CD4-positive, alpha-beta T cell (primary cell): ENCODE data around the gene INSL3. TPM values are rescaled to one million over a fixed set of nuclear protein-coding genes. Genes with fewer than 3 reads are reported as not detected.

Experiments
- ATAC-seq: fragments of 200-7000 bp; cut with Tn5 transposase; one replicate; pipeline ENCODE4 v1.10.0; 2022; ENCODE audit warnings: mild to moderate bottlenecking; ENCODE audit not compliant: poor library complexity
- CTCF ChIA-PET: fragments of 350-600 bp; sonication (Branson Sonifier 250); formaldehyde crosslinking; loops from one replicate; lab custom pipeline; 2021; ENCODE audit warnings: antibody characterized with exemption, inconsistent platforms; lab: Charles Lee
- POLR2A ChIA-PET: fragments of 350-600 bp; sonication (Branson Sonifier 250); formaldehyde crosslinking; loops from one replicate; lab custom pipeline; 2021; ENCODE audit warnings: antibody characterized with exemption, inconsistent platforms; lab: Charles Lee
- DNase-seq, 14 experiments: peaks; one replicate each; pipeline ENCODE4 v3.0.0-alpha.2; 2013 to 2020; ENCODE audit warnings: mixed read lengths in 2 of 14
- H3K27ac ChIP-seq, 2 donors: one replicate each; pipeline versions ENCODE4 v1.5.1 to v1.7.0; 2013; ENCODE audit warnings: low read length in 2 of 2, low read depth in 1 of 2, mild to moderate bottlenecking in 1 of 2
- H3K27me3 ChIP-seq, 2 experiments: 1 replicate in 1 of 2; 2 replicates in 1 of 2; pipeline versions ENCODE4 v1.6.1 to v1.7.0; 2013; ENCODE audit warnings: low read length in 2 of 2, control low read depth in 1 of 2, mild to moderate bottlenecking in 1 of 2, moderate library complexity in 1 of 2; ENCODE audit not compliant: insufficient read depth in 2 of 2, control insufficient read depth in 1 of 2
- H3K36me3 ChIP-seq: one replicate; pipeline ENCODE4 v1.6.1; 2013; ENCODE audit warnings: low read length, control low read depth; ENCODE audit not compliant: insufficient read depth
- H3K4me1 ChIP-seq: one replicate; pipeline ENCODE4 v1.6.1; 2013; ENCODE audit warnings: low read length, control low read depth; ENCODE audit not compliant: insufficient read depth
- H3K4me3 ChIP-seq: one replicate; pipeline ENCODE4 v1.5.1; 2013; ENCODE audit warnings: mild to moderate bottlenecking, low read length, moderate library complexity
- H3K9me3 ChIP-seq, 2 experiments: 1 replicate in 1 of 2; 2 replicates in 1 of 2; pipeline versions ENCODE4 v1.6.1 to v1.7.0; 2013; ENCODE audit warnings: low read length in 2 of 2, mild to moderate bottlenecking in 2 of 2, control low read depth in 1 of 2, moderate library complexity in 1 of 2; ENCODE audit not compliant: control insufficient read depth in 1 of 2, insufficient read depth in 1 of 2
- H3K27ac Mint-ChIP-seq: one replicate; pipeline ENCODE4 v1.8.0; 2020; ENCODE audit warnings: mixed read lengths
- H3K27me3 Mint-ChIP-seq: one replicate; pipeline ENCODE4 v1.8.0; 2021; ENCODE audit warnings: mixed read lengths
- H3K36me3 Mint-ChIP-seq: one replicate; pipeline ENCODE4 v1.8.0; 2021; ENCODE audit warnings: low read depth, mixed read lengths
- H3K4me1 Mint-ChIP-seq: one replicate; pipeline ENCODE4 v1.8.0; 2021; ENCODE audit warnings: low read depth, mixed read lengths
- H3K4me3 Mint-ChIP-seq: one replicate; pipeline ENCODE4 v1.8.0; 2020; ENCODE audit warnings: mild to moderate bottlenecking, mixed read lengths
- H3K9me3 Mint-ChIP-seq: one replicate; pipeline ENCODE4 v1.8.0; 2020; ENCODE audit warnings: mixed read lengths
- CTCF ChIP-seq: fragments of 200-600 bp; IDR thresholded peaks from one replicate; pipeline ENCODE4 v1.8.0; 2022; ENCODE audit warnings: antibody characterized with exemption, mild to moderate bottlenecking
- intact Hi-C, 2 experiments: fragments of 100-400 bp; cut with DNase I in 1 of 2; cut with micrococcal nuclease in 1 of 2; formaldehyde crosslinking; loops; one replicate each; pipeline versions ENCODE4 v1.15.1 to v1.9.0; 2023 to 2025; cut with DNase I, micrococcal nuclease
- polyA plus RNA-seq, 2 donors: library from polyadenylated mRNA; unstranded; fragments of 120-200 nt; gene quantifications; one replicate each; pipeline ENCODE4 v1.2.1, GENCODE V29; 2013
- total RNA-seq, 174 experiments: library from RNA in 2 of 174; stranded (reverse) in 2 of 174; gene quantifications; one replicate each; pipeline ENCODE4 v1.2.3 and lab custom pipeline; 2021 to 2026

Gene INSL3, protein sequence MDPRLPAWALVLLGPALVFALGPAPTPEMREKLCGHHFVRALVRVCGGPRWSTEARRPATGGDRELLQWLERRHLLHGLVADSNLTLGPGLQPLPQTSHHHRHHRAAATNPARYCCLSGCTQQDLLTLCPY
- total RNA-seq, result 1 to 10 TPM; 7.2 to 7.6 TPM
- 4.5 TPM for polyA plus RNA-seq (2013, experiment 1 of 2)
- polyA plus RNA-seq (2013, experiment 2 of 2), result 4.3 TPM
- 0.44 to 6.5 (median 2.3) reads per million in 172 experiments for total RNA-seq (lab: John Stamatoyannopoulos, UW)

GRCh38 chr19:17821190-17821589 is at the start of gene INSL3:
INSL3 (minus strand) TSS chr19:17821519; CDS start chr19:17821506, 13 bp downstream.
- no peak within 1 kb of the TSS for H3K27ac ChIP-seq
- no peaks in the 10 kb centered on the region for H3K9me3 Mint-ChIP-seq
- ChIA-PET CTCF (no interaction called here), POLR2A (no interaction called here)
- H3K27me3 ChIP-seq, result no peaks in the 10 kb centered on the region
- no peak within 1 kb of the TSS for H3K4me3 ChIP-seq
- H3K27ac Mint-ChIP-seq, result no peak within 1 kb of the TSS
- no peaks in the 10 kb centered on the region for H3K4me1 ChIP-seq
- no peaks in the 10 kb centered on the region for H3K27me3 Mint-ChIP-seq
- no peak for TF ChIP-seq CTCF
- H3K9me3 ChIP-seq, result no peaks in the 10 kb centered on the region
- ATAC-seq (no peak), DNase-seq (no peak)
- no peaks in the 10 kb centered on the region for H3K4me1 Mint-ChIP-seq
- peaks cover 15% of the 10 kb centered on the region for H3K36me3 ChIP-seq
- no peak within 1 kb of the TSS for H3K4me3 Mint-ChIP-seq
- H3K36me3 Mint-ChIP-seq, result peaks cover 21% of the 10 kb centered on the region
- intact Hi-C loops, result no loop called here

- intact Hi-C loops, result no loop called here
- CTCF ChIA-PET, result interaction anchor here (1.2 to 1.4 kb wide), 2 partner anchors 9 to 63 kb away, joined by 3 to 8 read pairs; partner anchors contain the start of genes CCDC124 and RPL18A
- H3K9me3 Mint-ChIP-seq, result no peaks in the 10 kb centered on the region
These were observed 47.8 kb upstream of the INSL3 start for GRCh38 chr19:17869114-17869608.

DNA sequence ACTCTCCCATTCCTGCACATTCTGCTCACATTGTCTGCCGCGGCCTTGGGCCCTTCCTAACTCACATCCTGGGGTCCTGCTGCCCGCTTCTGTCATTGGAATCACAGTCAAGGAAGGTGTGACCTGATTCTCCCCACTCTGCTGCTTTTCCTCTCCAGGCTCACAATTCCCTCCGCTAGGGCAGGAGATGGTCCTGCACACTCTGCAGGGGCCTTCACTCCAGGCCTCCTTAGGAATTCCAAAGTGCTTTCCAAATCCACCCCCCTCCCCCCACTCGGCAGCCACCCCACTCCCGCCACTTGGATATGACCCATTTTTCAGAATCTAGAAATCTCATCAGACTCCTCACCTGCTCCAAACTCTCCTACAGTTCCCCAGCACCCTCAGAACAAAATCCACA is 47.4 kb upstream of the INSL3 start:
- Mint-ChIP-seq H3K27me3 (no peaks in the 10 kb centered on the region), H3K9me3 (no peaks in the 10 kb centered on the region), H3K36me3 (peaks cover 21% of the 10 kb centered on the region), H3K4me1 (peaks cover 12% of the 10 kb centered on the region), H3K4me3 (no peak overlapping the region), H3K27ac (no peak overlapping the region)
- CTCF ChIA-PET, result interaction anchor here (1.2 kb wide), 1 partner anchor 9 kb away, joined by 3 read pairs; the partner anchor contains the start of gene RPL18A
- DNase-seq (no peak), ATAC-seq (no peak)
- intact Hi-C loops, result no loop called here
- Histone ChIP-seq H3K4me1 (peaks cover 28% of the 10 kb centered on the region), H3K36me3 (peaks cover 18% of the 10 kb centered on the region), H3K27ac (no peak overlapping the region), H3K9me3 (no peaks in the 10 kb centered on the region), H3K27me3 (no peaks in the 10 kb centered on the region), H3K4me3 (no peak overlapping the region)
- no peak for TF ChIP-seq CTCF
- POLR2A ChIA-PET, result no interaction called here

More at GRCh38 chr19:17869114-17869608, 47.8 kb upstream of the INSL3 start:
- Histone ChIP-seq H3K36me3 (peaks cover 13% of the 10 kb centered on the region), H3K4me1 (peaks cover 33% of the 10 kb centered on the region), H3K9me3 (no peaks in the 10 kb centered on the region), H3K27me3 (no peaks in the 10 kb centered on the region), H3K4me3 (no peak overlapping the region), H3K27ac (no peak overlapping the region)
- no peaks in the 10 kb centered on the region for H3K27me3 Mint-ChIP-seq
- ATAC-seq (no peak), DNase-seq (no peak)
- POLR2A ChIA-PET, result interaction anchor here (4.3 kb wide), 1 partner anchor 9 kb away, joined by 57 read pairs; the partner anchor contains the start of gene RPL18A
- TF ChIP-seq CTCF, result no peak
- peaks cover 17% of the 10 kb centered on the region for H3K4me1 Mint-ChIP-seq
- peaks cover 16% of the 10 kb centered on the region for H3K36me3 Mint-ChIP-seq
- no peak overlapping the region for H3K27ac Mint-ChIP-seq
- no peak overlapping the region for H3K4me3 Mint-ChIP-seq
